Breast epithelium (tissue), 3 donors: ENCODE data around the gene LRRC4C.

Experiments
- POLR2A ChIP-seq: fragments of 450-650 bp; IDR thresholded peaks from one replicate; pipeline ENCODE4 v1.6.1; 2016; ENCODE audit warnings: antibody characterized with exemption, mild to moderate bottlenecking, moderate library complexity
- POLR2AphosphoS5 ChIP-seq, 3 donors: sonication (generic); formaldehyde crosslinking; IDR thresholded peaks; one replicate each; pipeline ENCODE4 v1.6.1; 2017; ENCODE audit warnings: antibody characterized with exemption in 3 of 3
- TF ChIP-seq, protein P1 (sequence below), 3 donors: fragments of 450-650 bp; IDR thresholded peaks; one replicate each; pipeline ENCODE4 v1.5.1; 2016 to 2017; ENCODE audit warnings: antibody characterized with exemption in 3 of 3, mild to moderate bottlenecking in 3 of 3, moderate library complexity in 3 of 3

- TF ChIP-seq, protein P1, sequence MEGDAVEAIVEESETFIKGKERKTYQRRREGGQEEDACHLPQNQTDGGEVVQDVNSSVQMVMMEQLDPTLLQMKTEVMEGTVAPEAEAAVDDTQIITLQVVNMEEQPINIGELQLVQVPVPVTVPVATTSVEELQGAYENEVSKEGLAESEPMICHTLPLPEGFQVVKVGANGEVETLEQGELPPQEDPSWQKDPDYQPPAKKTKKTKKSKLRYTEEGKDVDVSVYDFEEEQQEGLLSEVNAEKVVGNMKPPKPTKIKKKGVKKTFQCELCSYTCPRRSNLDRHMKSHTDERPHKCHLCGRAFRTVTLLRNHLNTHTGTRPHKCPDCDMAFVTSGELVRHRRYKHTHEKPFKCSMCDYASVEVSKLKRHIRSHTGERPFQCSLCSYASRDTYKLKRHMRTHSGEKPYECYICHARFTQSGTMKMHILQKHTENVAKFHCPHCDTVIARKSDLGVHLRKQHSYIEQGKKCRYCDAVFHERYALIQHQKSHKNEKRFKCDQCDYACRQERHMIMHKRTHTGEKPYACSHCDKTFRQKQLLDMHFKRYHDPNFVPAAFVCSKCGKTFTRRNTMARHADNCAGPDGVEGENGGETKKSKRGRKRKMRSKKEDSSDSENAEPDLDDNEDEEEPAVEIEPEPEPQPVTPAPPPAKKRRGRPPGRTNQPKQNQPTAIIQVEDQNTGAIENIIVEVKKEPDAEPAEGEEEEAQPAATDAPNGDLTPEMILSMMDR (IDR thresholded peaks at IDR 0.05) = no peak
- TF ChIP-seq POLR2AphosphoS5 (IDR thresholded peaks at IDR 0.05) = no peak
- no peak for TF ChIP-seq POLR2A
These were observed 1379.0 kb downstream of the LRRC4C start for GRCh38 chr11:40080434-40080833.
